ENCODE data around the gene SULT4A1. TPM values are rescaled to one million over a fixed set of nuclear protein-coding genes. Genes with fewer than 3 reads are reported as not detected.

Gene SULT4A1
- total and polyA plus RNA-seq, 10 of the 15 experiments (the other 5 are each of a cell fraction or from before 2014, with no cell fraction given), result not detected

DNA sequence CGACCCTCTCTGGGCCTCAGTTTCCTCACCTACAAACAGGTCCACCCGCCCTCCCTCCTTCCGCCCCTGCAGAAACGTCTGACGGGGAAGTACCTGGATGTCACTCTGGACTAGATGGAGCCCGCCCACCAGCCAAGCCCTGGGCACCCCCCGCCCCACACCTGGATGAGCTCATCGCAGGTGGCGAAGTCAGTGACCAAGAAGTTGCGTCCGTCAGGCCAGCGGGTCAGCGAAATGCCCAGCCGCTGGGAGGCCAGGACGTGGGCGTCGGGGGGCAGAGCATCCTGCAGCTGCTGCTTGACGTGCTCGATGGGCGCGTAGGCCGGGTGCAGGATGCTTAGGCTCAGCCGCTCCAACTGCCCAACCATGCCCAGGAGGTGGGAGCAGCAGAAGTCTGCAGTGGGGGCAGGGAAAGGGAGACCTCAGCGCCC, 28.6 kb upstream of the SULT4A1 start:
- Histone ChIP-seq H3K36me3 (ENCODE audit: control insufficient read depth in 2 of 2, insufficient read depth in 2 of 2, low read length in 1 of 2) (no peaks in the 10 kb centered on the region), H4K20me1 (ENCODE audit: control insufficient read depth, insufficient read depth) (no peaks in the 10 kb centered on the region; the same call in 1 of the 2 replicates), H3K4me2 (ENCODE audit: control insufficient read depth, insufficient read depth) (no peak overlapping the region), H3K4me3 (no peak overlapping the region), H3K4me1 (ENCODE audit: control insufficient read depth, insufficient read depth, low read length) (no peaks in the 10 kb centered on the region), H3K9me3 (replicated peaks; ENCODE audit: control insufficient read depth, insufficient read depth, low read length) (no peaks in the 10 kb centered on the region), H3K27me3 (replicated peaks in 1 of 2; ENCODE audit: control insufficient read depth in 2 of 2, insufficient read depth in 2 of 2, low read length in 1 of 2) (peaks cover 11% of the 10 kb centered on the region in 2 experiments), H3K79me2 (ENCODE audit: control insufficient read depth, insufficient read depth, low read length) (no peaks in the 10 kb centered on the region), H3K27ac (ENCODE audit: control insufficient read depth, insufficient read depth) (no peak overlapping the region), H2AFZ (ENCODE audit: control insufficient read depth, low read depth, low read length) (no peak overlapping the region), H3K9ac (ENCODE audit: control insufficient read depth, insufficient read depth, low read length) (no peak overlapping the region)
- ATAC-seq, result no peak
- in situ Hi-C loops (cut with MboI) (no loop called here), intact Hi-C loops (cut with micrococcal nuclease; ENCODE audit: unreplicated experiment) (no loop called here)
- FAIRE-seq, result no peak
- ChIA-PET SMC1A (ENCODE audit: uncharacterized antibody, unreplicated experiment) (no interaction called here), RAD21 (ENCODE audit: unreplicated experiment) (no interaction called here), CTCF (interaction anchor here (1.0 kb wide), 1 partner anchor 8 kb away, joined by 3 read pairs; no protein-coding TSS in a partner anchor), POLR2A (no interaction called here)
- no peak for DNase-seq (ENCODE audit: low read depth, low spot score)
- WGBS (ENCODE audit: insufficient coverage, insufficient replicate concordance, low lambda C conversion rate, missing lambda C conversion rate), result 8% methylated on average over 20 of the region's 24 CpGs
- no TSS peak for BruUV-seq (replicated peaks)
- TF ChIP-seq JUNB (IDR thresholded peaks at IDR 0.05) (no peak), POLR2AphosphoS5 (IDR thresholded peaks at IDR 0.05; ENCODE audit: low read length) (no peak), NBN (IDR thresholded peaks at IDR 0.05) (no peak), SIX5 (IDR thresholded peaks at IDR 0.05; ENCODE audit: low read depth, low read length, severe bottlenecking) (no peak), NRF1 (conservative IDR thresholded peaks at IDR 0.05; ENCODE audit: low read depth, low read length) (no peak), BCL11A (IDR thresholded peaks at IDR 0.05; ENCODE audit: low read depth, low read length) (no peak), MXI1 (IDR thresholded peaks at IDR 0.05; ENCODE audit: low read depth, low read length) (no peak), LARP7 (IDR thresholded peaks at IDR 0.05) (no peak), NFYA (IDR thresholded peaks at IDR 0.05; ENCODE audit: borderline replicate concordance, low read depth, low read length) (no peak), POLR2AphosphoS2 (IDR thresholded peaks at IDR 0.05; ENCODE audit: low read depth, low read length) (no peak), EED (IDR thresholded peaks at IDR 0.05; ENCODE audit: low read depth) (no peak), GATAD2B (conservative IDR thresholded peaks at IDR 0.05; ENCODE audit: low read depth) (no peak), NFXL1 (IDR thresholded peaks at IDR 0.05; ENCODE audit: borderline replicate concordance) (no peak), PAX5 (IDR thresholded peaks at IDR 0.05; ENCODE audit: borderline replicate concordance, low read depth, low read length) (no peak), EGR1 (IDR thresholded peaks at IDR 0.05; ENCODE audit: borderline replicate concordance in 1 of 2, low read depth in 2 of 2, low read length in 2 of 2) (no peak)
- TF ChIP-seq, protein P1, sequence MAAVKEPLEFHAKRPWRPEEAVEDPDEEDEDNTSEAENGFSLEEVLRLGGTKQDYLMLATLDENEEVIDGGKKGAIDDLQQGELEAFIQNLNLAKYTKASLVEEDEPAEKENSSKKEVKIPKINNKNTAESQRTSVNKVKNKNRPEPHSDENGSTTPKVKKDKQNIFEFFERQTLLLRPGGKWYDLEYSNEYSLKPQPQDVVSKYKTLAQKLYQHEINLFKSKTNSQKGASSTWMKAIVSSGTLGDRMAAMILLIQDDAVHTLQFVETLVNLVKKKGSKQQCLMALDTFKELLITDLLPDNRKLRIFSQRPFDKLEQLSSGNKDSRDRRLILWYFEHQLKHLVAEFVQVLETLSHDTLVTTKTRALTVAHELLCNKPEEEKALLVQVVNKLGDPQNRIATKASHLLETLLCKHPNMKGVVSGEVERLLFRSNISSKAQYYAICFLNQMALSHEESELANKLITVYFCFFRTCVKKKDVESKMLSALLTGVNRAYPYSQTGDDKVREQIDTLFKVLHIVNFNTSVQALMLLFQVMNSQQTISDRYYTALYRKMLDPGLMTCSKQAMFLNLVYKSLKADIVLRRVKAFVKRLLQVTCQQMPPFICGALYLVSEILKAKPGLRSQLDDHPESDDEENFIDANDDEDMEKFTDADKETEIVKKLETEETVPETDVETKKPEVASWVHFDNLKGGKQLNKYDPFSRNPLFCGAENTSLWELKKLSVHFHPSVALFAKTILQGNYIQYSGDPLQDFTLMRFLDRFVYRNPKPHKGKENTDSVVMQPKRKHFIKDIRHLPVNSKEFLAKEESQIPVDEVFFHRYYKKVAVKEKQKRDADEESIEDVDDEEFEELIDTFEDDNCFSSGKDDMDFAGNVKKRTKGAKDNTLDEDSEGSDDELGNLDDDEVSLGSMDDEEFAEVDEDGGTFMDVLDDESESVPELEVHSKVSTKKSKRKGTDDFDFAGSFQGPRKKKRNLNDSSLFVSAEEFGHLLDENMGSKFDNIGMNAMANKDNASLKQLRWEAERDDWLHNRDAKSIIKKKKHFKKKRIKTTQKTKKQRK (IDR thresholded peaks at IDR 0.05; ENCODE audit: low read depth, low read length), result no peak
- TF ChIP-seq, protein P2, sequence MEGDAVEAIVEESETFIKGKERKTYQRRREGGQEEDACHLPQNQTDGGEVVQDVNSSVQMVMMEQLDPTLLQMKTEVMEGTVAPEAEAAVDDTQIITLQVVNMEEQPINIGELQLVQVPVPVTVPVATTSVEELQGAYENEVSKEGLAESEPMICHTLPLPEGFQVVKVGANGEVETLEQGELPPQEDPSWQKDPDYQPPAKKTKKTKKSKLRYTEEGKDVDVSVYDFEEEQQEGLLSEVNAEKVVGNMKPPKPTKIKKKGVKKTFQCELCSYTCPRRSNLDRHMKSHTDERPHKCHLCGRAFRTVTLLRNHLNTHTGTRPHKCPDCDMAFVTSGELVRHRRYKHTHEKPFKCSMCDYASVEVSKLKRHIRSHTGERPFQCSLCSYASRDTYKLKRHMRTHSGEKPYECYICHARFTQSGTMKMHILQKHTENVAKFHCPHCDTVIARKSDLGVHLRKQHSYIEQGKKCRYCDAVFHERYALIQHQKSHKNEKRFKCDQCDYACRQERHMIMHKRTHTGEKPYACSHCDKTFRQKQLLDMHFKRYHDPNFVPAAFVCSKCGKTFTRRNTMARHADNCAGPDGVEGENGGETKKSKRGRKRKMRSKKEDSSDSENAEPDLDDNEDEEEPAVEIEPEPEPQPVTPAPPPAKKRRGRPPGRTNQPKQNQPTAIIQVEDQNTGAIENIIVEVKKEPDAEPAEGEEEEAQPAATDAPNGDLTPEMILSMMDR (IDR thresholded peaks at IDR 0.05 in 2 of 3, conservative IDR thresholded peaks at IDR 0.05 in 1 of 3; ENCODE audit: control insufficient read depth in 2 of 3, extremely low read depth in 1 of 3, insufficient read depth in 1 of 3, low read depth in 3 of 3, low read length in 3 of 3), result no peak
- TF ChIP-seq, protein P3, sequence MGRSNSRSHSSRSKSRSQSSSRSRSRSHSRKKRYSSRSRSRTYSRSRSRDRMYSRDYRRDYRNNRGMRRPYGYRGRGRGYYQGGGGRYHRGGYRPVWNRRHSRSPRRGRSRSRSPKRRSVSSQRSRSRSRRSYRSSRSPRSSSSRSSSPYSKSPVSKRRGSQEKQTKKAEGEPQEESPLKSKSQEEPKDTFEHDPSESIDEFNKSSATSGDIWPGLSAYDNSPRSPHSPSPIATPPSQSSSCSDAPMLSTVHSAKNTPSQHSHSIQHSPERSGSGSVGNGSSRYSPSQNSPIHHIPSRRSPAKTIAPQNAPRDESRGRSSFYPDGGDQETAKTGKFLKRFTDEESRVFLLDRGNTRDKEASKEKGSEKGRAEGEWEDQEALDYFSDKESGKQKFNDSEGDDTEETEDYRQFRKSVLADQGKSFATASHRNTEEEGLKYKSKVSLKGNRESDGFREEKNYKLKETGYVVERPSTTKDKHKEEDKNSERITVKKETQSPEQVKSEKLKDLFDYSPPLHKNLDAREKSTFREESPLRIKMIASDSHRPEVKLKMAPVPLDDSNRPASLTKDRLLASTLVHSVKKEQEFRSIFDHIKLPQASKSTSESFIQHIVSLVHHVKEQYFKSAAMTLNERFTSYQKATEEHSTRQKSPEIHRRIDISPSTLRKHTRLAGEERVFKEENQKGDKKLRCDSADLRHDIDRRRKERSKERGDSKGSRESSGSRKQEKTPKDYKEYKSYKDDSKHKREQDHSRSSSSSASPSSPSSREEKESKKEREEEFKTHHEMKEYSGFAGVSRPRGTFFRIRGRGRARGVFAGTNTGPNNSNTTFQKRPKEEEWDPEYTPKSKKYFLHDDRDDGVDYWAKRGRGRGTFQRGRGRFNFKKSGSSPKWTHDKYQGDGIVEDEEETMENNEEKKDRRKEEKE (IDR thresholded peaks at IDR 0.05), result no peak

Data from GM12878 (cell line).